Measurements from ENCODE around the gene C9orf85.
"Not testable (repeated sequence)": the region's sequence is repeated elsewhere in the genome, so short reads cannot be mapped to it uniquely, and the experiment has no call there.

Gene C9orf85

DNA sequence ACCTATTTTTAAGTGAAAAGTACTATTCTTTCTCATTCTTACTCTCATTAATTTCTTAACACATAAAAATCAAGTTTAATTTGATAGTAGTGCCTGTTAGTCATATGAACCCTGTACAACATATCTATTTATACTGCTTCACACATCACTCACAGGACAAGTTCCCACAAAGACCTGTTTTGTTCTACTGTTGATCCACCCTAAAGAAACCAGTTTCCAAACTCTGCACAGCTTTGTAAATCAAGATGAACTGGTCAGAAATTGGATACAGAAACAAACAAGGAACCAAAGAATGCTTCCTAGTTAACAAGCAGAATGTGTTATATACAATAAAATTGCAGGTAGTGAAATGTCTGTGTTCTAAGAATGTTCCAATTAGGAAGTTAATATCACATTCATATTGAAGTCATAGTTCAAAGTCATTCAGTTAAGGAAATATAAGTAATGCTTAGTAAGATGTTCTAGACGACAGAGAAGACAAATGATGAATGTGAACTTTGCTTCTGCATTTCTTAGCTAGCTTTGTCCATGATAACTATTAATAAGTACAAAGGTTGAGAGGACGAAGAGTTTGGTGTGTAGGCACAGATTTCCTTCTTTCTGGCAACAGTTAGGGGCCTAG, 33.4 kb downstream of the C9orf85 start:
- ATAC-seq: no peak

DNA sequence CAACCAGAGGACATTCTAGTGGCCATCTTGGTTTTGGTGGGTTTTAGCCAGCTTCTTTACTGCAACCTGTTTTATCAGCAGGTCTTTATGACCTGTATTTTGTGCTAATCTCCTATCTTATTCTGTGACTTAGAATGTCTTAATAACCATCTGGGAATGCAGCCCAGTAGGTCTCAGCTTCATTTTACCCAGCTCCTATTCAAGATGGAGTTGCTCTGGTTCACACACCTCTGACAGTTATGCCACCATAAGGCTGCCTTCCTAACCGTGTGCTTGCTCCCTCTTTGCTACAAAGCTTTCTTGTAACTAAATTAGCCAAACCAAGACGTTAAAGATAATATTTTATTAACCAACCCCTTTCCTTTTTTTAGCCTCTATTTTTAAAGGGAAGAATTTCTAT, 43.2 kb downstream of the C9orf85 start:
- ATAC-seq: not testable (repeated sequence)

DNA sequence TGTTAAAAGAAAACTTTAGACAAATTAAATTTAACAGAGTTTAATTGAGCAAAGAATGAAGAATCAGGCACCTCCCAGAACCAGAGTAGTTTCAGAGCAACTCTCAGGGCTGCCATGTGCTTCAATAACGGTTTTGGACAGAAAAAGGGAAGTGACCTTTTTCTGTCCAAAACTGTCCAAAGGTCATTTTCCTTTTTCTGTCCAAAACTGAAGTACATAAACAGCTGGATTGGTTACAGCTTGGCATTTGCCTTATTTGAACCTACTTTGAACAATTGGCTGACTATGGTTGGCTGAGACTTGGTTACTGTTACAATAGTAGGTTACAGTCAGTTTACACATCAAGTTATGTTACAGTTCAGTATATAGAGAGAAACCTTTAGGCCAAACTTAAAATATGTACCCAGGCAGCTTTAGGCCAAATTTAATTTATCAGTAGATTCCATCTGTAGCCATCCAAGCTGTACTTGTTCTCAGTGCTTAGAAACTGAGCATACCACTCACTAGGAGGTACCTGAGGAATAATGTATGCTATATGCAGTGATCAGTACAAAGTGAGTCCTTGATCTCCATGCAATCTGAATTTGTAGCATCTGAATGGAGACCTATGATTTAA, 44.0 kb downstream of the C9orf85 start:
- ATAC-seq: no peak

DNA sequence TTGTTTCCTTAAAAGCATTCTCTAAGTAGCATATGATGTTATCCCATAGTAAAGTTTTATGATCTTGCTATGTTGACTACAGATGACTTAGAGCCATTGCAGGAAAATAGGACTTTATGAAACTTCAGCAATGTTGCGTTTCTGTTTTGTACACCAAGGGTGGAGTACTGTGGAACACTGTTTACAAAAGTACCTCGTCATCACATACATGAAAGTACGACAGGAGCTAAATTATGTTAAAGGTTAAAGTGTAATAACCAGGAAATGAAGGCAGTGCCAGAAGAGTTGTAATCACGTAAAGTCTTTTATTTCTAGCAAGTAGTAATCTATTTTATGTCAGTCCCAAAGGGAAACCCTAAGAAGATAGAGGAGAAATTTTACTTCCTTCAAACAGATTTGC, 50.9 kb downstream of the C9orf85 start:
- no peak for ATAC-seq

DNA sequence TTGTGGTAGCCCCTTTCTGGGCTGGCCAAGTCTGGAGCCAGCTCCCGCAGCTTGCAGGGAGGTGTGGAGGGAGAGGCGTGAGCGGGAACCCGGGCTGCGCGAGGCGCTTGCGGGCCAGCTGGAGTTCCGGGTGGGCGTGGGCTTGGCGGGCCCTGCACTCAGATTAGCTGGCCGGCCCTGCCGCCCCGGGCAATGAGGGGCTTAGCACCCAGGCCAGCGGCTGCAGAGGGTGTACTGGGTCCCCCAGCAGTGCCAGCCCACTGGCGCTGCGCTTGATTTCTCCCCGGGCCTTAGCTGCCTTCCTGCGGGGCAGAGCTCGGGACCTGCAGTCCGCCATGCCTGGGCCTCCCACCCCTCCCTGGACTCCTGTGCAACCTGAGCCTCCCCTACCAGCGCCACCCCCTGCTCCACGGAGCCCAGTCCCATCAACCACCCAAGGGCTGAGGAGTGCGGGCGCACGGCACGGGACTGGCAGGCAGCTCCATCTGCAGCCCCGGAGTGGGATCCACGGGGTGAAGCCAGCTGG, 52.1 kb downstream of the C9orf85 start:
- ATAC-seq: not testable (repeated sequence)

DNA sequence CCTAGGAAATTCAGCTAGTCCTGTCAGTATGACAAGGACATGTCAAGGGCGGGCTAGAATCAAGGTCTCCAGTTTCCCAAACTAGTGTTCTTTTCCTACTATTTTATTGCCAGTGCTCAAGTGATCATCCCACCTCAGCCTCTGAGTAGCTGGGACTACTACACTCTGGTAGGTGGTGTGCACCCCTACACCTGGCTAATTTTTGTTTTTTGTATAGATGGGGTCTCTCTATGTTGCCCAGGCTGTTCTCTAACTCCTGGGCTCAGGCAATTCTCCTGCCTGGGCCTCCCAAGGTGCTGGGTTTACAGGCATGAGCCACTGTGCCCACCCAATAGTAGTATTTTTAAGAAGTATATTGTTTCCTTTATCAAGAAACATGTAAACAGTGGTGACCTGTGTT, 54.0 kb downstream of the C9orf85 start:
- no peak for ATAC-seq

DNA sequence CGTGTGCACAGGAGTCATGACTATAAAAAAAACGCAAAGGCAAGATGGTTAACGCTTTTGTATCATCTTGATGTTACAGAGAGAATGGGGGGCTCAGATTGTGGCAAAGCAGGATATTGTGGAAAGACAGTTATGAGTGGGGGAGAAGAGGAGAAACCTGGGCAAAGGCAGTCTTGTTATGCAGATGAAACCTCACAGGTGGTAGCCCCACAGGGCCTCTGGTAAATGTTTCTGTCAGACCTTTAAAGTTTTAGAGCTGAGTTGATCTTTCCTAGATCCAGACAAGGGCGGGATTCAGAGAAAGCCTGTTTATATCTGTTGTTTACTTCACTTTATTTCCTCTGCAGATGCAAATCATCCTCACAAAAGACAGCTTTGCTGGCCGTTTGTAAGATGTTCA, 55.2 kb downstream of the C9orf85 start:
- ATAC-seq: no peak

DNA sequence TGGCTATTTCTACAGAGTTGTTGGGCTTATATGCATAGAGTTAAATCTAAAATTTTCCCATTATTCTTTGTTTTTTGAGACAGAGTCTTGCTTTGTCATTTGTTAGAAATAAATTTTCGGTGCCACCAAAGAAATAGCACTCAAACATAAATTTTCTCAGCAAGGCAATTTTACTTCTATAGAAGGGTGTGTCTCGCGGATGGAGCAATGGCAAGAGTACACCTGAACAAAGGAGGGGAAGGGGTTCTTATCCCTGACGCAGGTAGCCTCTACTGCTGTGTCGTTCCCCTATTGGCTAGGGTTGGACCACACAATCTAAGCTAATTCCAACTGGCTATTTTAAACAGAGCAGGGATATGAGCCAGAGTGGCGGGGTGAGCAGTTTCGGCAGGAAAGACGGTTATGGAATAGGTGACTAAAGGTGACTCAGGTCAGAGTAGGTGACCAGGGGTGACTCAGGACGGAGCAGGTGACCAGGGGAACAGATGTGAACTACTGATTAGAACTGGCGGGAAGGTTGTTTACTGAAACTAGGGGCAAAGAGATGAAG, 57.2 kb downstream of the C9orf85 start:
- ATAC-seq: no peak

DNA sequence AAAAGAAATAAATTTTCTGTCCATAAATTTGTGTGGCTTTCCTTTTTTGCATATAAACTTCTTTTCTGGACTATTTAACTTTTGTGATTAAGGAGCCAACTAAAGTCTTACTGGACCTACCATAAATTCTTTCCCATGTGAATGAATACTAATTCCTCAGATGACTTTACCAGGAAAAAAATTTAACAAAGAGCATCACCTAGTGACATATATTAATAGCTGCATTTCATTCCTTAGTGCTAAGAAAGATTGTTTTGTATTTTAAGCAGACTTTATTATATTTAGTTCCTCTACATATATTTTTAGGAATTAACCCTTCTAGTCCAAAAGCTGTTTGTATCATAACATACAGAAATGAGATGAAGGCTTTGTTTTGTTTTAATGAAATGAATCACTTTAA, 64.4 kb downstream of the C9orf85 start:
- ATAC-seq: no peak

DNA sequence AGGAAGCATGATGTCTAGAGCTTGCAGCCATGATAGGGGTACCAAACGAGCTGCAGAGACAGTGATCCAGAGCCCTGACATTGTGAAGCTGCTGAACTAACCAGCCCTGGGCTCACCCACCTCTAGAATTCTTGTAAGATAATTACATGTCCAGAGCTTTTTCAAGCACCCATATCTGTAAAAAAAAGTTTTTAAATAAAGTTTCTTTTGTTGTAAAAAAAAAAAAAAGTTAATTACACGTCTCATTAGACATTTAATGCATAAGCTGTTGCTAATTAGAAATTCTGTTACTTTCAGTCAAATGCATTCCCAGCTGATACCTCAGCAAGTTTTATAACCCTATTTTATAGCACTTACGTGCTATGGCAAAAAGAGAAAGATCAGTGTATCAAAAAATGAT, 65.6 kb downstream of the C9orf85 start:
- ATAC-seq: no peak

DNA sequence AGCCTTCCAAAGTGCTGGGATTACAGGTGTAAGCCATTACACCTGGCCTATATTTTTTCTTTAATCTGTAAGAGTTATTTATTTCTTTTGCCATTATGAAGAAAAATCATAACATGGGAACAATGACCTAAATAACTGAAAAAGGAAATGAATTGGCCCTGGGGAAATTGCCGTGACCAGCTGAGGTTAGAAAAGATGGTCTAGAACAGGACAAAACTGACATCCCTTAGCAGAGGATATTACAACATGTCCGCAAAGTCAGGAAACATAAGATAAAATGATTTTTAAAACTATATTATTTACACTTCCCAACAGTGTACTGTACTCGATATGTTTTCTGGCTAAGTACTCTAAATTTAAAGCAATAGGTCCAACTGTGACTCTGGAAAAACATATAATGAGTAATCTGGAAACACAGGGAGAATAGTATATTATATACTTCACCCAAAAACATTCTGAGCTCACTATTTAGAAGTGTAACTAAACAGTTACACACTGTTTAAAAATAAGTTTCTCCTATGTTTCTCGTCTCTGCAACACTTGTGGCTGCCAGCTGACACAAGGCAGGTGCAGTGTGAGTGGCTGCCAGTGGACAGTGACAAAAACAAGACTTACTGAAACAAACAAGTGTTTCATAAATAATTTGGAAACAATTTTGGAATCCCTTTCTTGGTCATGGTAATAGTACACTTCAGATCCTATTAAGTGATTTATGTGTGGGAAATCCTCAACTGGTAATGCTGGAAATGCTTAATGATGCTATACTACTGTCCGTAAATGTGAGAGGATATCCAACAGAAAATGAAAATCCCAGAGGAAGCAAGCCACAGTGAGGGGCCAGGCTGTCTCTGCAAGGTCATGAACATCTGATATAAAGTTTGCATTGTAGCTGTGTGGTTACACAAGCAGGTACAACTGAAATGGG, 69.1 kb downstream of the C9orf85 start:
- no peak for ATAC-seq

DNA sequence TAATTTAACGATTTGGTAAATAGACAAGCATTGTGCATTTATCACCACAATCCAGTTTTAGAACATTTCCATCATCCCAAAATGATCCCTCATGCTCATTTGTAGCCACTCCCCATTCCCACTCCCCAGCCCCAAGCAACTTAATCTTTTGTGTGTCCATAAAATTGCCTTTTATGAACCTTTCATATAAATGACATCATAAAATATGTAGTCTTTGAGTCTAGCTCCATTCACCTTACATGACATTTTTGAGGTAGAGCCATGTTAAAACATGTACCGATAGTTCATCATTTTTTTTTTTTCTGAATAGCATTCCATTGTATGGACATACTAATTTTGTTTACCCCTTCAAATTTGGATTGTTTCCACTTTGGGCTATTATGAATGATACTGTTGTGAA, 70.5 kb downstream of the C9orf85 start:
- no peak for ATAC-seq

DNA sequence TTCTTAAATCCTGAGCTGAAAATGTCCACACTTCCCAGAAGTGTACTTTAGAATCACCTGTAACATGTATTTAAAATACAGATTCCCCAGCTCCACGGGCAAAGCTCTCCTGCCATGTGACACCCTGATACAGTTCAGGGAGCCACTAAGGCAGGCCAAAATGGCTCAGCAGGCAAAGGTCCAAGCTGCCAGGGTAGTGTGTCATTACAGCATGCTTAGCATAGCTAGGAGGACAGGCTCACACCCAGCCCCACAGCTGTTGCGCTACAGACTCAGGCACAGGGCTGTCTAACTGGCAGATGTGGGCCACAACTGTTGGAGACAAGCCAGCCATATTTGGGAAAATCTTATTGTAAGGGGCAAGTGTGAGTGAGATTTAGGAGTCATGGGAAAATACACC, 73.0 kb downstream of the C9orf85 start:
- ATAC-seq: no peak

DNA sequence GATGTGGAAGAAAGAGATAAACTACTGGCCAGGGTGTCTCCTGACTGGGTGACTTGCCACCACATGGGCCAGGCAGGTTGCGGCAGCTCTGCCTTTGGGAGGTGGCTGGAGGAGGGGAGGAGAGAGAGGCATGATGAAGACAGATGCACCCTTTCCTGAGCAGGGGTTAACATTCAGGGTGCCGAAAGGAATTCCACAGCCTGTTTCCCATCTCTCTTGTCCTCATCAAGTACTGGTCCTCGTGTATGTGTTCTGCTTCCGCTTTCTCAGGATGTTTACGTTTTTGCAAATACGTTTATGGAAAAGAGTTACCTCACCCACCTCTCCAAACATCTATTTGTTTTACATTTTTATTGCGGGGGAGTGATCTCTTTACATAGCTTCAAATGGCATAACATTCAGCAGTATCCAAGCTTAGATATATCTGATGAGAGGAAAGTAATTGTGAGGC, 73.4 kb downstream of the C9orf85 start:
- no peak for ATAC-seq

DNA sequence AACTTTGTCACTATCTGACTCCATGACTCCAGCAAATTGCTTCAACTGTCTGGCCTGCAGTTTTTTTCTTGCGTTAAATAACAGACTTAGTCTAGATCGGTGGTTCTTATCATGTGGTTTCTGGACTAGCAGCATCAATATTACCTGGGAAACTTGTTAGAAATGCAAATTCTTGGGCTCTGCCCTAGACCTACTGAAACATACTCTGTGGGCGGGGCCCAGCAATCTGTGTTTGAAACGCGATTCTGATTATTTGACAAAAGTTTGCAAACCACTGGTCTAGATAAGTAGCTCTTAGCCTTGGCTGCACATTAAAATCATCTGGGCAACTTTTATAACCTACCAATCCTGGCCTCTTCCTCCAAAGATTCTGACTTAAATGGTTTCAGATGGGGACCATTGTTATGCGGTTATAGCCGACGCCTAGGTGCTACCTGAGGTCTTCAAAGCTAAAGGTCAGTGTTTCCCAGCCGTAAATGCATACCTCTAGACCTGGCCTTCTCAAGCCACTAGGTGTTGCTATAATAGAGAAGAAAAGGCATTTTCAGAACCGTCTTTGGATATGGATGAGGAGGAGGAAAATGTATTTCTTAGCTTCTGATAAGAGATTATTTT, 74.0 kb downstream of the C9orf85 start:
- no peak for ATAC-seq

DNA sequence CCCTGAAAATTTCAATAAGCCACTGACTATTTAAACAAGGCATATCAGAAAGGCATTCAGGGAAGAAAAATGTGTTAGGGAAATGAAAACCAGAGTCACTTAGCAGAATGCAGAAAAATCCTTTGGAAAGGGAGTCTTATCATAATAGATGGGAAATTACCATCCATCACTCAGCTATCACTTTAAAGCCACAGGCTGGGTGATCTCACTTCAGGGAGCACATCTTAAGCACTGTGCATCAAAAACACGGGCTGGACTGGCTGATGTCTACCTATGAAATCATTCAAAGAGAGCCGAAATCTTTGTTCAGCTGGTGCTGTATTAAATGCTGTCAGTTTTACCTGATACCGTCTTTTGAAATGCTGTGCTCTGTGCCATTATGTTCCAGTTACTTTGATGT, 75.5 kb downstream of the C9orf85 start:
- ATAC-seq: no peak

DNA sequence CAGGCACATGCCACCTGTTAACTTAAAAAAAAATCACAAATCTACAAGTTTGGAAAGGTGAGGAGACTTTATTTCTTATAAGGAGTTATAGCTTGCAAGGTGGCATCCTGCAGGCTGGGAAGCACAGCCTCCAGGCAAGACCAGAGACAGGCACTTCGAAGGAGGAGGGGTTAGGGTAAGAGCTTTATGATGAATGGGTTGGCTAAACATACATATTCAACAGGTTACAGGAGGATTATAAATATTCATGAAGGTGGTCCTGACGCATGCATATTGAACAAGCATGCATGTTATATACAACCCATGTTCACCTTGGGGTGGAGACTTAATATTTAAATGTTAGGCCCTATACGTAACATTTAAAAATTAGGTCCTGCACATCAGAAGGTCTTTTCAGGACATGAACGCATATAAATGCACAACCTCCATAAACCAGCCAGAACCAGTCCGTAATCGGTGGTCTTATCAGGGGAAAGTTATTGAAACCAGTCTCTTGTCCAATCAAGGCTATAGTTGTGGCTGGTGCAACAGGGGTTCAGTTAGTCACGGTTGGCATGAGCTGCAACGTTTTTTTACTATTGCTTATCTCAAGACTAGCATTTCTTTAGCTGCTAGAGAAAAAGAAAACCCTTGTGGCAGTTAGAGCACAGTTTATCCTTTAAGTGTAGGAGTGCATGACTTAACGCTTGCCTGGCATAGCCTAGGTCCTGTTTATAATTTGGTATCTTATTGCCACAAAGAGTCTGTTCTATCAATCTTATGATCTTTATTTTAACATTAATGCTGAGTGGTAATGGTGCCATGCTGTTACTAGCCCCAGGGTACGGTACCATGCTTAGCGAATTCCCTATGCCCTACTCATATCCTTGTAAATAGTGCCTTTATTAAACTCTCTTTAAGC, 76.3 kb downstream of the C9orf85 start:
- ATAC-seq: no peak

DNA sequence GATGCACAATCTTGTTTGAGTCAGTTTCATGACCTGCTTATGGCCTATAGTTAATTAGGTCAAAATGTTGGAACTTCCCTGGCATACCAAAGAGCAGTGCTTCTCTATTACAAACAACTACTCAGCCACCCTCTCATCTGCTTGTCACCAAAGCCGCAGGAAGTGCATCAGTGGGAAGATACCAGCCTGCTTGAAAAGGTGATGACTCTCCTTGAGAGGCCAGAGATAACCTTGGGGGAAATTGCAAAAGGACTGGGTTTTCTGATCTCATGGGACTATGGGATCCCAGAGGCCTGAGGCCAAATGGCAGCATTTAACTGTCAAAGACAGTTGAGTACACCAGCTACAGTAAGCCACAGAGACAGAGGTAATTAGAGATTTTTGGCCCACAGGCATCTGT, 79.0 kb downstream of the C9orf85 start:
- ATAC-seq: no peak

DNA sequence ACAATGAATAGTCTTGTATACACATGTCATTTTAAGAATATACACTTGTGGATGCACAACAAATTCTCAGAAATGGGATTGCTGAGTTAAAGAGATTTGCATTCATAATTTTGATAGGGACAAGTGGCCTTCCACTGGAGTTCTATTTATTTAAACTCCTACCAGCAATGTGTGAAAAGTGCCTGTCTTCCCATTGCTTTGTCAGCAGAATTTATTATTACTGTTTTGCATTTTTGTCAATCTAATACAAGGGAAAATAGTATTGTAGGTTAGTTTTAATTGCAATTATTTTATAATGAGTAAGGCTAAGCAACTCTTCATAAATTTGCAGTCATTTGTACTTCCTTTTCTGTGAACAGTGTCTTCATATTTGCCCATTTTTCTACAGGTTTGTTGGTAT, 94.0 kb downstream of the C9orf85 start:
- ATAC-seq: no peak

DNA sequence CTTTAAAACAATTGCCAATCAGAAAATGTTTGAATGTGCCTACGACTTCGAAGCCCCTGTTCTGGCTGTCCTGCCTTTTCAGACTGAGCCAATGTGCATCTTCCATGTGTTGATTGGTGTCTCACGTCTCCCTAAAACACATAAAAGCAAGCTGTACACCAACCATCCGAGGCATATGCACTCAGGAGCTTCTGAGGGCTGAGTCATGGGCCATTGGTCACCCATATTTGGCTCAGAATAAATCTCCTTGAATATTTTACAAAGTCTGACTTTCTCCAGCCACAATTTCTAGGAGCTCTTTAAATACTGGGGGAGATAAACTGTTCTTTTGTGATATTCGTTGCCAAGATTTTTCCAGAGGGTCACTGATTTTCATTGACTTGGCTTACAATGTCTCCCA, 95.1 kb downstream of the C9orf85 start:
- ATAC-seq: no peak

DNA sequence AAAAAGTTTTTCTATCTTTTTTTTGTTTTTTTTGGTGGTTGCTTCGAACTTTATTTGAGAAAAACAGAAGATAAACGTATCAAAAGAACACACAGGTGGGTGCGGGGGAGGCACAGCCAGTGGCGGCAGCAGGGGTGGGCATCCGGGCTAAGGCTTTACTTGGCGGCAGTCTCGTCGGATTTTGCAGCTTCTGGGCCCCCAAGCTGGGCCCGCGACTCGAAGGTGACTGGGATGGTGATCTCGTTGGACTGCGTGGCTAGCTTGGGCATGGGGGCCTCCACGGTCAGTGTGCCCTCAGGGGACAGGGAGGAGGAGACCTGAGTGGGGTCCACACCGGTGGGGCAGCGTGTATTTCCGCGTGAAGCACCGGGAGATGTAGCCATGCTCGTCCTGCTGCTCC, 96.3 kb downstream of the C9orf85 start:
- not testable (repeated sequence) for ATAC-seq

DNA sequence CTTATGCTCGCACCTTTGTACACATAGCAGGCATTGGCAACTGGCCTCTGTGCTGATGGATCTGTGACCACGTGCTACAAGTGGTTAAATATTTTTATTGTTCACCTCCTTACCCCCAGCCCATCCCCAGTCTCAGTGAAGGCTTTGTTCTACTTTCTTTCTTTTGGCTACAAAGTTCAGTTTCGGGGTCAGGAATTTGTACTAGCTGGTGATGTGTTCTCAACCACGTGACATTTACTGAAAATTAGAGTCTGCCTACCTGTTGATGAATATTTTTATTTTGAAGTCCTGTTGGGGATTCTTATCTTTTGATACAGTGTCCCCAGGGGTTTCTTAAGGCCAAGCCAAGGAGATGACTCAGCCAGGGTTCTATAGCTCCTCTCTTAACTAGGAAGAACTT, 101.2 kb downstream of the C9orf85 start:
- ATAC-seq: no peak
